IPS-18a (cell line): ENCODE results near the gene ATP10A.

Source experiments
- H3K27ac ChIP-seq: one replicate; pipeline ENCODE4 v1.5.1; 2013; ENCODE audit warnings: low read length
- H3K27me3 ChIP-seq: one replicate; pipeline ENCODE4 v1.6.1; 2013; ENCODE audit warnings: mild to moderate bottlenecking, low read length; ENCODE audit not compliant: control insufficient read depth, insufficient read depth
- H3K36me3 ChIP-seq: one replicate; pipeline ENCODE4 v1.6.1; 2013; ENCODE audit warnings: low read depth, low read length; ENCODE audit not compliant: control insufficient read depth
- H3K4me1 ChIP-seq: one replicate; pipeline ENCODE4 v1.6.1; 2013; ENCODE audit warnings: low read depth, low read length; ENCODE audit not compliant: control insufficient read depth
- H3K4me3 ChIP-seq: one replicate; pipeline ENCODE4 v1.5.1; 2013; ENCODE audit warnings: low read length
- H3K9ac ChIP-seq: one replicate; pipeline ENCODE4 v1.6.1; 2013; ENCODE audit warnings: mild to moderate bottlenecking, low read length, moderate library complexity
- H3K9me3 ChIP-seq: one replicate; pipeline ENCODE4 v1.6.1; 2013; ENCODE audit warnings: low read depth, low read length; ENCODE audit not compliant: control insufficient read depth

The ATP10A gene

DNA sequence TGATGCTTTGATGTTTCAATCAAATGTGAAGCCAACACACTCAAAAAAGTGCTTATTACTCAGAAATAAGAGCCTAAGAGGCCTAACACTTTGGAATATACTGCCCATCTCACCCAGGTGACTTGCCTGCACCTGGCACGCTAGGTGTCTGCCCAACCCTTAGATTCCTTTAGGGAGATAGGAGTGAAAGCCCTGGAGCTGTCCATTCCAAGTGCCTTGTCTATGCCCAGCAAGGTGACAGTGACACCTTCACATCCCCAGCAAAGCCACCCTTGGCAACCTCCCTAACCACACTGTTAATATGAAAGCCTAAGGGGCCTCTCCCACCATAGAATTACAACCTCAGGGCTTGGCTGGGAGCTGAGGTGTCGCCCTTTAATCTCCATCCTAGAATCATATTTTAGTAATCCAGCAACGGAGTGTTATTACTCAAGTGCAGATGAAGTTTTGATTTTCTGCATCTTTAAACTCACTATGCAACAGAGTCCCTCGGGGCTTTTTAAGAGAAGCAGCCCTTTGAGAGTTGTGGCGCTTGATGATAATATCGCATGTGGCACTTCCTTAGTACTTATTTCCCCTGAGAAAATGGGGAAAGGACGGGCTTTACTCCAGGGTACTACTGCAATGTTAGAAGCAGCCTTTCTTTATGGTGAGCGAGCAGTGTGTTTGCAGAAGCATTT is 24.8 kb downstream of the ATP10A start:
- Histone ChIP-seq H3K27me3 (no peaks in the 10 kb centered on the region), H3K36me3 (no peaks in the 10 kb centered on the region), H3K9me3 (no peaks in the 10 kb centered on the region), H3K9ac (no peak overlapping the region), H3K4me3 (no peak overlapping the region), H3K27ac (no peak overlapping the region), H3K4me1 (no peaks in the 10 kb centered on the region)

GRCh38 chr15:25832158-25832557 is 31.0 kb downstream of the ATP10A start:
- Histone ChIP-seq H3K9ac (no peak overlapping the region), H3K4me3 (no peak overlapping the region), H3K36me3 (no peaks in the 10 kb centered on the region), H3K4me1 (no peaks in the 10 kb centered on the region), H3K27me3 (no peaks in the 10 kb centered on the region), H3K9me3 (no peaks in the 10 kb centered on the region), H3K27ac (no peak overlapping the region)

GRCh38 chr15:25830844-25831451 is 32.2 kb downstream of the ATP10A start:
- H3K4me3 ChIP-seq = no peak overlapping the region
- H3K4me1 ChIP-seq = no peaks in the 10 kb centered on the region
- no peak overlapping the region for H3K27ac ChIP-seq
- no peaks in the 10 kb centered on the region for H3K27me3 ChIP-seq
- H3K36me3 ChIP-seq = no peaks in the 10 kb centered on the region
- no peak overlapping the region for H3K9ac ChIP-seq
- H3K9me3 ChIP-seq = no peaks in the 10 kb centered on the region

- Histone ChIP-seq H3K4me1 (no peaks in the 10 kb centered on the region), H3K27me3 (no peaks in the 10 kb centered on the region), H3K27ac (no peak overlapping the region), H3K36me3 (no peaks in the 10 kb centered on the region), H3K9me3 (no peaks in the 10 kb centered on the region), H3K4me3 (no peak overlapping the region), H3K9ac (no peak overlapping the region)
Observed at GRCh38 chr15:25829073-25829472, 34.1 kb downstream of the ATP10A start.

DNA sequence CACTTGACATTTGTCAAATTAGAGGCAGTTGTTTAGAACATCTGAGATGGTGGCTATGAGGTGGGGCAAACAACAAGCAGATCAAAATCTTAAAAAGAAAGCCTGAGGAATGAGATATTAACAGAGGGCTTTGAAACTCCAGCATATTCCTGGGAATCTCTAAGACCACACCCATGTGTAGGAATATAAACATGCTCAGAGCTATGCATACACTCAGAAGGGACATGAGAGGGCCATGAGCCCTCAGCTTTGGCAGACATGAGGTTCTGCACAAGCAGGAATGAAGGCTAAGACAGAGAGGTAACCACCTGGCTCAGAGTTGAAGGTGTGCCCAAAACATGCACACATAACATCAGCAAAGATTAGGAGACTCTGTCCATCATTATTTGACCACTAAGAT is 37.9 kb downstream of the ATP10A start:
- no peaks in the 10 kb centered on the region for H3K4me1 ChIP-seq
- no peak overlapping the region for H3K27ac ChIP-seq
- H3K9me3 ChIP-seq = no peaks in the 10 kb centered on the region
- H3K36me3 ChIP-seq = no peaks in the 10 kb centered on the region
- H3K27me3 ChIP-seq = no peaks in the 10 kb centered on the region
- H3K4me3 ChIP-seq = no peak overlapping the region
- H3K9ac ChIP-seq = no peak overlapping the region

DNA sequence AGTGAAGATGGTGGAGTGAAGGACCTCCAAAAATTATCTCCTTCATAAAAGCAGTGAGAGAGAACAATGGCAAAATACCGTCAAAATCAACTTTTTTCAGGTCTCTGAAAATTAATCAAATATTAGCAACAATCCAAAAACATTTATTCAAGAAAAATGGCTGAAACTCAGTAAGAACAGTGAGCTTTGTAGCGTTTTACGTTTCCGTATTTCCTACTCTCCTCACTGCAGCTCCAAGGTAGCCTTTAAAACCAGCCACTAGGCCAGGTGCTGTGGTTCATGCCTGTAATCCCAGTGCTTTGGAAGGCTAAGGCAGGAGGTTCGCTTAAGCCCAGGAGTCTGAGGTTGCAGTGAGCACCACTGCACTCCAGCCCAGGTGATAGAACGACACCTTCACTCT is 38.5 kb downstream of the ATP10A start:
- Histone ChIP-seq H3K36me3 (no peaks in the 10 kb centered on the region), H3K4me3 (no peak overlapping the region), H3K27me3 (no peaks in the 10 kb centered on the region), H3K9ac (no peak overlapping the region), H3K27ac (no peak overlapping the region), H3K4me1 (no peaks in the 10 kb centered on the region), H3K9me3 (no peaks in the 10 kb centered on the region)

DNA sequence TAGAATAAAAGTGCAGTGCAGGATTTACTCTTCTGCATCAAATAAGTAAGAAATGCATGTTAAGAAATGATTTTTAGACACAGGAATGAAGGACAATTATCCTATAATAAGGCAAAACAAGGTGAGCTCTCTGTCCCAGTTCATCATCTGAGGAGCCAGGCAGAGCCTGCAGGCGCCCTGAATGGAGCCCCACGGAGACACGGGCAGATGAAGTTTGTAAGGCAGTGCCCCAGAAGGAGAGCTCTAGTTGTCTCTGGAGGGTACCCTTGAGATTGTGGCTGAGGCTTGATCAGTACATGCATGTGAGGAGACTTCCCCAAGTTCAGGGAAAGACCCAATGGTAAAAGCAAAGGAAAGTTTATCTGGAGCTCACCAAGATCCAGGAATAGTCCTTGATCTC is 50.3 kb downstream of the ATP10A start:
- H3K27ac ChIP-seq = no peak overlapping the region
- no peaks in the 10 kb centered on the region for H3K36me3 ChIP-seq
- no peak overlapping the region for H3K9ac ChIP-seq
- H3K9me3 ChIP-seq = no peaks in the 10 kb centered on the region
- H3K4me3 ChIP-seq = no peak overlapping the region
- no peaks in the 10 kb centered on the region for H3K27me3 ChIP-seq
- peaks cover 10% of the 10 kb centered on the region for H3K4me1 ChIP-seq

- Histone ChIP-seq H3K9me3 (no peaks in the 10 kb centered on the region), H3K36me3 (no peaks in the 10 kb centered on the region), H3K27me3 (no peaks in the 10 kb centered on the region), H3K27ac (no peak overlapping the region), H3K4me3 (no peak overlapping the region), H3K9ac (no peak overlapping the region), H3K4me1 (peaks cover 10% of the 10 kb centered on the region)
Observed at GRCh38 chr15:25812073-25812472, 51.1 kb downstream of the ATP10A start.

GRCh38 chr15:25811481-25811906 is 51.6 kb downstream of the ATP10A start:
- no peaks in the 10 kb centered on the region for H3K36me3 ChIP-seq
- H3K4me3 ChIP-seq = no peak overlapping the region

DNA sequence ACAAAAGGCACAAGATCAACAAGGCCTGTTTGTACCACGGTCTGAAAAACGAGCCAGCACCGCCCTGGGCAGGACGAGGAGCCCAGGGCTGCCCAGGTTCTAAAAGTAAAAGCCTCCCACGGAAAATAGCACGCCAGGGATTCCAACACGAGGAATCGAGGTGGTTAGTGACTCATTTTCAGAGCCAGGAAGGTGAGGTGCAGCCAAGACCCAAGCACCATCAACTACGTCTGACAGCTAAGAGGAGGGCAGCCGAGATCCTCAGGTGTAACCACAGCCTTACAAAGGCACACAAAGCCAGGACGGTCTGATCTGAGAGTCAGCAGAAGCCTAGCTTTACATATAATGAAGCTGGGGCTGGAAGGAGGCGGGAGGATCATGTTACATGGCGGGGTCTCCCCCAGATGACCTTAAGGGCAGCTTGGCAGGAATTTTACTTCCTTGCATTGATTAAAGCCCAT is 52.5 kb downstream of the ATP10A start:
- Histone ChIP-seq H3K27ac (no peak overlapping the region), H3K9ac (no peak overlapping the region), H3K36me3 (no peaks in the 10 kb centered on the region), H3K27me3 (no peaks in the 10 kb centered on the region), H3K9me3 (no peaks in the 10 kb centered on the region), H3K4me1 (peaks cover 10% of the 10 kb centered on the region), H3K4me3 (no peak overlapping the region)

More at GRCh38 chr15:25811481-25811906, 51.6 kb downstream of the ATP10A start:
- H3K27ac ChIP-seq = no peak overlapping the region
- H3K4me1 ChIP-seq = peaks cover 10% of the 10 kb centered on the region
- H3K9me3 ChIP-seq = no peaks in the 10 kb centered on the region
- H3K27me3 ChIP-seq = no peaks in the 10 kb centered on the region
- H3K9ac ChIP-seq = no peak overlapping the region

- no peaks in the 10 kb centered on the region for H3K27me3 ChIP-seq
- no peak overlapping the region for H3K27ac ChIP-seq
- no peaks in the 10 kb centered on the region for H3K36me3 ChIP-seq
- no peak overlapping the region for H3K4me3 ChIP-seq
- no peak overlapping the region for H3K9ac ChIP-seq
- H3K4me1 ChIP-seq = peaks cover 10% of the 10 kb centered on the region
- no peaks in the 10 kb centered on the region for H3K9me3 ChIP-seq
Observed at GRCh38 chr15:25810154-25810553, 53.0 kb downstream of the ATP10A start.

GRCh38 chr15:25807063-25807462 is 56.1 kb downstream of the ATP10A start:
- Histone ChIP-seq H3K4me1 (peaks cover 10% of the 10 kb centered on the region), H3K9me3 (no peaks in the 10 kb centered on the region), H3K4me3 (no peak overlapping the region), H3K36me3 (no peaks in the 10 kb centered on the region), H3K9ac (no peak overlapping the region), H3K27ac (no peak overlapping the region), H3K27me3 (no peaks in the 10 kb centered on the region)
